SIG-M5 treated with dmso at 0.1 percent for 504 hours (cell line): Measurements from ENCODE around the gene CCNQ.

Source experiments
- DNase-seq: peaks from one replicate; lab custom pipeline; 2025; ENCODE audit not compliant: unreplicated experiment; lab: John Stamatoyannopoulos, UW

The CCNQ gene

DNA sequence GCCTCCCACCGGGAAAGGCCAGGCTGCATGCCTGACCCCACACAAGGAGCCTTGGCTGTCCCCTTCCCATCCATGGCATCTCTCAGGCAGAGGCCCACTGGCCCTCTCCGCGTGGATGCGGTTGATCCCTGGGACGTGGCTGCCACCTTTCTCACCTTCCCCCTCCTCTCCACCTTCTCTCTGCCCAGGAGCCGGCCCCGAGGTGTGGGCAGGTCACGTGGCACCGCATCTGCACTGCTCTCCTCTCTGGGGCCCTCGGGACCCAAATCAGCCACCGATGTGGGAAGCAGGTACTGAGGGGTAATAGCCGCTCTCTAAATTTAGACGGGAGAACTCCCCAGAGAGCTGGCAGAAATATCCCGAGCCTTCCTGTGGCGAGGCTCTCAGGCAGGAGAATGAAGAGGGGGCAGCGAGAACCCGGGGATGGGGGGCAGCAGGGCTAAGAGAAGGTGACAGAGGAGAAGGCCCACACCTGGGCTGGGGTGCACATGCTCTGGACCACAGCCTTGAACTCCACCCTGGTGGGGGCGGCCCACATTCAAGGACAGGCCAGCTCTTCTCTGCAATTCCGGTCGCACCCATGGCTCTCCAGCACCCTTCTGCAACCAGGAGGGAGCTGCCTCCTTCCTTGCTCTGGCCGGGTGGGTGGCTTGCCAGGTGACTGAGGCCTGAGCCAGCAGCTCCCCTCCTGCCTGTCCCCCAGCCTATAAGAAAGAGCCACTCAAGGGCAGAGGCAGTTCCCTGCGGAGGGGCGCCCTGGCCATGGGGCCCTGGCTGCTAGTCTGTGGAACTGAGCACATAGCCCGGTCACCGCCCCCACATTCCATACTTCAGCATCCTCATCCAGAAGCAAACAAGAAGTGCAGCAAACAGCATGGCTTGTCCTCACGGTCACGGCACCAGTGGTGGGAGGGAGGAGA lies 38.4 kb upstream of the CCNQ start:
- no peak for DNase-seq

DNA sequence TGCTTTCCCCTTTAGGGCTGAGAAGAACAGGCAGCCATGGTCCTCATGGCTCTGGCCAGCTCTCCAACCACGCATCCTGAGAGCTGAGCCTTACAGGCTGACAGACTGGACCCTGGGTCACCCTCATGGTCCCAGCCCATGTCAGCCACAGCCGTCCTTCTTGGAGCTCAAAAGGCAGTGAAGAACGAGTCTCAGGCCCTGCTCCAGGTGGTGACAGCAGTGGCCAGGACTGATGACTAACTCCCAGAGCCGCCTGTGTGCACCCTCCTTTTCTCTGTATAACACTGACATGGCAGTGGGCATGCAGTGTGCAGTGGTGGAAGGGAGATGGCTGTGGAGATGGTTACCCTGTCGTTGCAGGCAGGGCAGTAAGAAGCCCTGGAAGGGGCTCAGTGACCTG lies 37.8 kb upstream of the CCNQ start:
- DNase-seq = no peak

DNA sequence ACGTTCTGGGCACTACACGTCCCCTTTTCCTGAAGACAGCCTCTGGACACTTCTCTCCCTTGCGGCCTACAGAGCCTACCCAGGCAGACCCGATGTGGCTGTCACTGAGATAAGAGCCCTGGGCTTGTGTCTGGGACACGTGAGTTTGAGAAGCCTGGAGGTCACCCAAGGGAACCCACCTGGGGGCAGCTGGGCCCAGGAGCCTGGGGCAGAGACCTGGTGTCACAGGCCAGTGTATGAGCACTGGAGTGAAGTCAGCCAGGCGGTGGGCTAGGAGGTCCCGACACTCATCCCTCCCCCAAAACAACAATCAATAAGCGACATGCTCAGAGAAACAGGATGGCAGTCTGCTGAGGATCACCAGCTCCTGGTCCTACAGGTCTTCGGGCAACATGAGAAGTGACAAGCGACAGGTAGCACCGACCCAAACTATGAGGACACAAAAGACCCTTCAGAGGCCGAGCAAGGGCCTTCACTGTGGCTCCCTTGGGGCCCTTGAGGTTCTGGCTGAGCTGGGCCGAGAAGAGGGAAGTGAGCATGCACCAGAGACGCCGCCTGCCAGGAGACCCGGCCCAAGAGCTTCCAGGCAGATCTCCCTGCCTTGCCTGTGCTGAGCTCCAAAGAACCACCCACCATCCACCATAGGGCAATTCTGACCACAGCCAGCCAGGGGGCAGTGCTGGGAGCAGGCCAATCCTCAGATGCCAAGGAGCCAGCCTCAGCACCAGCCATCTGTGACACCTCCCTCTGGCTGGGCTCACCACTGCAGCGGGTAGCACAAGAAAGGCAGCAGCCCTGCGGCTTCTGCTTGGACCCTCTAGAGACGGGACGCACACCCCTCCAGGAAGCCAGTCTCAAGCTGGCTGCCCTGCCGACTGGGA lies 37.1 kb upstream of the CCNQ start:
- DNase-seq = peak; percentile 28

DNA sequence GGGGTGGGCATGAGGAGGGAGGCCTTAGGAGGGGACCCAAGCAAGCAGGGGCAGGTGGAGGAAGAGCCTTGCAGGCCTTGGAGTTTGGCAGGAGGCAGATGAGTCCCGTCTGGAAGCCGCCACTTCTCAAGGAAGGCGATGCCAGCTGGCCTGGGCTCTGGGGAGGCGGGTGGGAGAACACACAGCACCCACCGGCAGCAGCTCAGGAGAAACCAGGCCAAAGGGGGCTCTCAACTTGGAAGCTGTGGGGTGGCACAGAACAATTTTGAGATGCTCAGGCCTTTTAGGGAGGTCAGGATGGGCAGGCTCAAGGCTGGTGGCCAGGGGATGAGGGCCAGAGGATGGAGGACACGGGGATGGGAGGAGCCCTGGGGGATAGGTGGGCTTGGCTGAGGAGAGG lies 36.4 kb upstream of the CCNQ start:
- DNase-seq = no peak

DNA sequence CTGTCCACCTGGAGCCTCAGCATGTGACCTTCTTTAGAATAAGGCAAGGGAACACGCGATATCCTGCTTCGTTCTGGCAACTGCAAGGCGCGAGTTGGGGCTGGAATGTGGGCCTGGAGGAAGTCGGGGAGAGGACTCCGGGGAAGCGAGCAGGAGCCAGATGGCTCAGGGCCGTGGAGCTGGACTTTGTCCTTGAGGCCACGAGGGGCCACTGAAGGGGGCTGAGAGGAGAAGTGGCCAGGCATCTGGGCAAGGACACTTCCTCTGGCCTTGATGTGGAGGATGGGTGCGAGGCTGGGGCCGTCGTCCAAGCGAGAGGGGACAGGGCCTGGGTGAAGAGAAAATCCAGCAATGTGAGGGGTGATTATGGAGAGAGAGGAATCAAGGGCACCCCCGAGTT lies 35.9 kb upstream of the CCNQ start:
- DNase-seq = no peak

DNA sequence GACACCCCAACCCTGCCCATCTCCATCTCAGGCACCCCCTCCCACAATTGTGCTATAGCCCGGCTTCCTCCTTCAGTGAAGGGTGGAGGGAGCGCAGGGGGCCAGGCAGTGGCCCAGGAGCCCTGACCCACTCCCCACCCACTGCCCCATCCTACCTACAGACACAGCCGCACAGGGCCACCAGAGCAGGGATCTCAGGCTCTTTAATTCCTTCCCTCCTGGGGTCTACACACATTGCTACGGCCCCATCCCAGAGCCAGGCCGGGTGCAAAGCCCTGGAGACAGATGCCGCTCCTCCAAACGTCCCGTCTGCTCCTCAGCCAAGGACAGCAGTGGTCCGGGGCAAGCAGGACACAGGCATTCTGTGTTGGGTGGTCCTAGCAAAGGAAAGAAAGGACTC lies 35.3 kb upstream of the CCNQ start:
- DNase-seq = no peak

DNA sequence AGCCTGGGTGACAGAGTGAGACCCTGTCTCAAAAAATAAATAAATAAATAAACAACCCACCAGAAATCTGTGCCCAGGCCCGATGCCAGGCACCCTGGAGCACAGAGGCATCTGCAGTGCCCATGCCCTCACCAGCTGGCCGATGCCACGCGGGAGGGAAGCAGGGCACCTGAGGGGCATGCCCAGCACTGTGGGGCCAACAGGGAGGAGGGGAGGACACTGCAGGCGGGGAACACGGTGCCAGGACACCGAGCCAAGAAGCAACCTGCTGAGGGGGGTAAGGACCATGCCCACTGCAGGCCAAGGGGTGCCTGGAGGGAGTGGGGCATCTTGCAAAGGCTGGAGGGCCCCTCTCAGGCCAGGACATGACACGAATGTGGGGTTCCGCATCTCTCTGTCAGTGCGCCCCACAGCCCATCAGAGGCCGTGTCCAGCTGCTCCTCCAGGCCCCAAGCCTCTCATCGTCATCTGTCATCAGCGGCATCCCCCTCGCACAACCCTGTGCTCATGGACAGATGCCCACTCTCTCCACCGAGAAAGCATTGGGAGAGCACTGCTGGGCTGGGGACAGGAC lies 34.8 kb upstream of the CCNQ start:
- no peak for DNase-seq

DNA sequence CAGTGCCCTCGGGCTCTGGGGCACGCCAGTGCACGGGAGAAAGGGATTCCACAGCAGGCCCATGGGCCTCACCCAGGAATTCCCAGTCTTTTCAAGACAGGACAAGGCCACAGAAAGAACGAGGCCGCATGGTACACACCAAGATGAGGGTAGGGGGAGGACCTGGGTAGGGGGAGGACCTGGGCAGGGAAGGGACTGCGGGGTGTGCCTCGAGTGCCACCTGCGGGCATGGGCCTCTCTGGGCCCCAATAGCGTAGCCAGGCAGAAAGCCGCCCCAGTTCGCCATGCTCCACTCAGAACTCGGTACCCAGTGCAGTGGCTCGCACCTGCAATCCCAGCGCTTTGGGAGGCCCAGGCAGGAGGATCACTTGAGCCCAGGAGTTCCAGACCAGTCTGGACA lies 34.1 kb upstream of the CCNQ start:
- DNase-seq = no peak

DNA sequence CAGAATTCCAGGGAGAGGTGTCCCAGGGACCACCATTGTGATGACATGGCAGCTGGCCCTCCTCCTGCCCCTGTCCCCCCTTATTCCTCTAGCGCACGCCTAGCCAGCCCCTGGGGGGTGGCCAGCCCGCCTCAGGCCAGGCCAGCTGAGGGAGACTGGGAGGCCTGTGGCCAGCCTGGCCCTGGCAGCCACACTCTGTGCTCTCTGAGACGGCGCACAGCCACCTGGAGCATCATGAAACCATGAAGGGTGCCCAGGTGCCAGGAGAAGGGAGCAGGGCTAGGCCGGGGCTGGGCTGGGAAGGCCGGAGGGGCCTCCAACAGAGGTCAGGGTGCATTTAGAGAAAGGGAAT lies 33.6 kb upstream of the CCNQ start:
- DNase-seq = no peak

DNA sequence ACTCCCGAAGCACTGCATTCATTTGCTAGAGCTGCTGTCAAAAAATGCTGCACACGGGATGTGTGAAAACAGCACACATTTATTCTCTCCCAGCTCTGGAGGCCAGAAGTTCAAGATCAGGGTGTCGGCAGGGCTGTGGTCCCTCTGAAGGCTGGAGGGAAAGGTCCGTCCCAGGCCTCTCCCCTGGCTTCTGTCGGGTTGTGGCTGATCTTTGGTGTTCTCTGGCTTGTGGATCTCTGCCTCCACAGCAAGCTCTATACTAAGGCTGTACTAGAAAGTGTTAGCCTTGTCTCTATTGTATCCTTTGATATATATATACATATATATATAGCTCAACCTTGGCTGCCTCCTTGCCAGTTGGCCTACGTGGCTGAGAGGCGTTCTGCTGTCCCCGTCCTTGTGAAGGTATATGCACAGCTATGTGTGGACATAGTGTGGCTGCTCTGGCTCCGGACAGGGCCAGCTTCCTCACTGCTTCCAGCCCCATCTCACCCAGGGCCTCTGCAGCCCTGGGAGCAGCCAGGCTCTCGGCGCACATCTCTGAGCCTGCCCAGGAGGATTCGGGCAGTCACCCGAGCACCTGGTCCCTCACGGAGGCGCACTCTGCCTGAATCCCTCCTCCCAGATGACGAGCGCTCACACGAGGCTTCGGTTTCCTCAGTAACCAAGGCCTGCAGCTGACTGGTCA lies 33.1 kb upstream of the CCNQ start:
- no peak for DNase-seq

DNA sequence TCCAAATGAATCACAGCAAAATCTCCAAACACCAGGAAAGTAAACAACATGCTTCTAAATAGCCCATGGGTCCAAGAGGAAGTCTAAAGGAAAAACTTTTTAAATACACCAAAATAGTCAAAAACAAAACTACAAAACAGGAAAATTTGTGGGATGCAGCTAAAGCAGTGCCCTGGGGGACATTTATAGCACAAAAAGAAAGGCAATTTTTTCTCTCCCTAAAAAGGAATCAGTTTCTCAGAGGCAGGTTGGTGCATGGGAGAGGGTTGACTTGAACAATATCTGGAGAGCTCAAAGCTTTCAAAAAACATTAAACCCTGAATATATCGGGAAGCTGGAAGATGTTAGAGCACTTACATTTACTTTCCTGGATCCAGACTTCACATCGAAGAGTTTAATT lies 32.4 kb upstream of the CCNQ start:
- no peak for DNase-seq

DNA sequence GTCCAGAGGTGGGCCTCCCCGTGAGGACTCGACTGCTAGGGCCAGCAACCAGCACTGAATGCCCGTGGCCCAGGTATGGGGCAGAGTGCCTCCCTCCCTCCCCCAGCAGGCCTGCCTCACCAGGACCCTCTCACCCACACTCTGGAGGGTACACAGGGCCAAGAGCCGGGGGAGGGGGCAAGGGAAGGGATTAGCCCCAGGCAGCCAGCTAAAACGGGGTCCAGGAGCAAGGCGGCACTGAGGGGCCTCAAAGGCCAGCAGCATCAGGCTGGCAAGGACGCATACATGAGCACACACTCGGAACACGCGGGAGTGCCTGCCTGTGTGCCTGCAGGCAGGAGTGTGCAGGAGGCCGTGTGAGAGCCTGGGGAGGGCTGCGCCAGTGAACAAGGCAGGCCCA lies 29.7 kb upstream of the CCNQ start:
- DNase-seq = no peak

DNA sequence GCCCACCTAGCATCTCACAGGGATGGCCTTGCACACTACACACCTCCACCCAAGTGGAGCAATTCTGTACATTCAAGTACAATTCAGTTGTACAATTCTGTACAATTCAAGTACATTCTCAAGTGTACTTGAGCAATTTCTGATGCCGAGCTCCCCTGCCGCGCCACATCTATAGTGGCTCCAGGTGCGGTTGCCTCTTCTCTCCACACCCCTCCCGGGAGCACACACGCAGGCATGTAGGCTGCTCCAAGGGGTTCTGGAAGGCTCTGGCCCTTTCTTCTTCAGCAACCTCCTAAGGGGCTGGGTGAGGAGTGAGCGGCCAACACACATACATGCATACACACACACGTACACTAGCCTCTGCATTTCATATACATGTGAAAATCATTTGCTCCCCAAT lies 29.2 kb upstream of the CCNQ start:
- no peak for DNase-seq

DNA sequence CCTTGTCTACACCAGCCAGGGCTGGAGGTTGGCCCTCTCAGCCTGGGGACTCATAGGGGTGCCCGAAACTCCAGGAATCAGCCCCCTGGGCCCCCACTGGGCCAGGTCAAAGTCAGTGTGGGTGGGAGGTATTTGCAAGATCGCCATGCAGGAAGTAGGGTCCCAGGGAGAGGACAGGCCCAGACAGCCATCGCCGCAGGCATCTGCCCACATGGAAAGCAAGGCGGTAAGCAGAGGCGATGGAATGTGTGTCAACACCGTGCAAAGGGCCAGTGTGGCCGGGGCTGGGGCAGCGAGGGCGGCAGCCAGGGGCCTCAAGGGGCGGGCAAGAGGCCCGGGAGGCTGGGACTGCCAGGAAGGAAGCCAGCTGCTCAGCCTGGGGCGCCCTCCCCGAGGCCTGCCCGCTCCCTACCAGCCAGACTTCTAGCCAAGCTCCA lies 28.8 kb upstream of the CCNQ start:
- no peak for DNase-seq

DNA sequence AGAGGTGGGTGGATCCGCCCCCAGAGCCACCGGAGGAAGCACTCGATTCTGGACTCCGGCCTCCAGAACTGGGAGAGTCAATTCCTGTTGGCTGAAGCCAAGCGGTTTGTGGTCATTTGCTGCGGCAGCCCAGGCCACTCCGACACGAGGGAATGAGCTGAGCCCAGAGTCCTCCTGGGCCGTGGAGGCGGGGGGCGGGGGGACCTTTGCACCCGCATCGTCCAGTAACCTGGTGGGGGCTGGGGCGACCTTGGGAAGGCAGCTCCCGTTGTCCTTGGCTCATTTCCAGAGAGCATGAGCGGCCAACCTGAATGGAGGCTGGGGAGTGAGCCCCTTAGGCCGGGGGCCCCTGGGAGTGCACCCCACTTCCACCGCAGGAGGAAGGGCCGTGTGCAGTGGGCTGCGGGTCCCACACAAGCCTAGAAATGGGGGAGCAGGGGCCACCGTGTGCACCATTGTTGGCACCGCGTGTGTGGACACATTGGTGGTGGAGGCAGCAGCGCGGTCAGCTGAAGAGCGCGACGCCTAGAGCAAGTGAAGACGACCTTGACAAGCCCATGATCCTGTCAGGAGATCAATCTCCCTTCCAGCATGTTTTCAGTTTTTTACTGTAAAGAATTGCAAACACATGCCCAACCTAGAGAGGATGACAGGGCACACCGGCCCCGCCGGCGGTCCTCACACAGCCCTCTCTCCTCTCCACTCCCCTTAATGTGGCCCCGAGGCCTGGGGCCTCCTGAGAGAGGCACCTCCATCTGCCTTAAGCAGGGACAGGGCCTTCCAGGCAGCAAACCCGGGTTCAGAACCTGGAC lies 28.1 kb upstream of the CCNQ start:
- no peak for DNase-seq

DNA sequence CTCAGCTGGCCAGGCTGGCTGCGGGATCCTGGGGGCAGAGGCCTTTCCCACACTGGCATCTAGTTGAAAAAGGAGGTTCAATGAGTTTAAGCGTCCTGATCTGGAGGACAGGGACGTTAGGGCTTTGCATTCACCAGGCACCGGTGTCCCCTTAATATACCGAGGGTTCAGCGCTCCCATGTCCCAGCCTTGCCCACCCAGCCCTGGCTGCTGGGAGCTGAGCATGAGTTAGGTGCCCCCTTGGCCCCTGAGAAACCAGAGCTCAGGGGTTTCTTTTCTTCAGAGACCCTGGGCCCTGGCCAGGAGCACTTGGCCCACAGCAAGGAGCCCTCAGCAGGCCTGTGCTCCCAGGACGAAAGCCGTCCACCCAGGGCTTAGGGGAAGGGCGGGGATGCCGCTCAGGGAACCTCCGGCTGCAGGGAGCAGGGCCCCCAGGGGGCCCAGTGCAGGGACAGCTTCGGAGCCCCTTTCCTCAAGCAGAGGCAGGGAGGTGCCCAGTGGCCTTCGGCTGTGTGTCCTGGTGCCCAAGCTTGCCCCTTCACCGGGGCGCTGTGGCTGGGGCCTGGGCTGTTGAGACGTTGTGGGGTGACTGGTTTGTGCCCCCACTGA lies 27.2 kb upstream of the CCNQ start:
- DNase-seq = no peak

DNA sequence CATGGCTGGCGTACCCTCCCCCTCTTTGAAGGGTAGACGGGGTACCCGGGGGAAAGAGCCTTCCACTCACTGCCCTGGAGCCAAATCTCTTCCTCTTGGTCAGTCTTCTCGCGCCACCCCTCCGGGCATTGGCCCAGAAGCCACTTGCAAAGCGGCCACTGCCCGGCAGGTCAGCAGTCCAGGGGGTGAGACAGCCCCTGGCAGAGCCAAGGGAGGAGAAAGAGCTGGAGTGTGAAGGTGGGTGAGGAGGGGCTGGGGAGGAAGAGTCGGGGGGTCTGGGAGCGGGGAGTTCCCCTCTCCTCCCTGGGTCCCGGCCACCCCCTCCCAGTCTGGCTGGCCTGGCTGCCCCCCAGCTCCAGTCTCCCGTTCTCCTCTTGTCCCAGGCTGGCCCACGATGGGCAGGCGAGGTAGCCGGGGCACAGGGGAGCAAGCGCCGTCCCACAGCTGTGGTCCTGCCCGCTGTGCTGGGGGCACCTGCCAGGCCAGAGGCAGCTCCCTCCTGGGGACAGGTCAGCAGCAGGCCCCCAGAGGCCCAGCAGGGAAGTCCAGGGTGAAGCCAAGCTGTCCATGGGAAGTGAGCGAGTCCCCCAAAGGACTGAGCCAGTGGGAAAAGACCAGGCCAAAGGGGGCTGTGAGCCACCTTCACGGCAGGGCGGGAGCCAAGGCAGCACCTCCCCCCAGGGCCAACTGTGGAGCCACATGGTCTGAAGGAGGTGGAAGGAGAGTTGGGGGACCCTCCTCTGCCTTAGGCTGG lies 26.5 kb upstream of the CCNQ start:
- no peak for DNase-seq

DNA sequence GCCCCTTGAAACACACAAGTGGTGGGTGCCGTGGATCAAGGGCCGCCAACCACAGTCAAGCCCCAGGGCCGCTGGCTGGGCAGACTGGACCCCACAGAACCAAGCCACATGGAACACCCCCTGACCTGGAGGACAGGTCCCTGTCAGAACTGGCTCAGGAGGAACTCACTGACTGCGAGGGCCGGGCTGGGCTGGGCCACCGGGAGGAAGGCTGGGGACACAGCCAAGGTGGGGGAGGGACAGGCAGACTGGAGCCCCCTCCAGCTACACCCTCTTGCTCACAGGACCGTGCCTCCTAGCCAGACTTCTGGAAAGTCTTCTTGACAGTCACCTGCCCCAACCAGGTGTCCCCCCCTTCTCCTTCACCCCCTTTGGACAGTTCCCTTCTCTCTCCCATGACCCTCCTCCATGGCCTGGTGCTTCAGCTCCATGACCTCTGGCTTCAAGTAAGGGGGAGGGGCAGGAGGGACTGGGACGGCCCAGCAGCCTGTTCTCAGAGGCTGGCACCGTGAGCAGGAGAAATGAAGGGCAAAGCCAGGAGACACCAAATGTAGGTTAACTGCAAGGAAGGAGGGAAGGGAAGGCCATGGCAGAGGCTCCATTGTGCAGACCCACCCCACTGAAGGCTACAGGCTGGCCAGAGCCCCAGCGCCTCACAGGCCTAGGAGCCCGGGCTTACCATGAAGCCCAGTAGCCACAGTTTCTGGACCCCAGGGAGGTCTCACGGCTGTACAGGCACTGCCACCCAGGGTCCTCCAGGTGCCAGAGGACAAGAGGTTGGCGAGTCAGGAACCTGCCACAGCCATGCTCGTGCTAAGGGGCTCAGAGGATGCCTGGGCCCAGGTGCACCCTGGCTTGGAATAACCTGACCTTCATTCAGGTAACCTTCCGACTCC lies 25.5 kb upstream of the CCNQ start:
- DNase-seq = no peak
